Mammary epithelial cell (primary cell): ENCODE results near the gene CLIC3.

Experiments
- CTCF ChIP-seq, 2 donors: IDR thresholded peaks in 1 of 2; conservative IDR thresholded peaks in 1 of 2; 2 replicates each; pipeline ENCODE4 v1.5.1; 2011 to 2012; ENCODE audit warnings: inconsistent platforms in 2 of 2, low read length in 2 of 2, mild to moderate bottlenecking in 2 of 2, control low read depth in 1 of 2, low read depth in 1 of 2; ENCODE audit not compliant: insufficient read depth in 1 of 2; ENCODE audit errors: extremely low read depth in 1 of 2
- EZH2 ChIP-seq: IDR thresholded peaks from 2 replicates; pipeline ENCODE4 v1.6.1; 2012; ENCODE audit warnings: low read length, inconsistent platforms, borderline replicate concordance

- TF ChIP-seq CTCF (conservative IDR thresholded peaks at IDR 0.05 in 1 of 2, IDR thresholded peaks at IDR 0.05 in 1 of 2; ENCODE audit: extremely low read depth in 1 of 2, insufficient read depth in 1 of 2, low read depth in 1 of 2, low read length in 2 of 2) = no peak
- no peak for TF ChIP-seq EZH2
Observed at GRCh38 chr9:137034039-137034708, 37.8 kb upstream of the CLIC3 start.
